ENCODE measurements around the gene GSTCD.
"Not testable (repeated sequence)": the region's sequence is repeated elsewhere in the genome, so short reads cannot be mapped to it uniquely, and the experiment has no call there.

Gene GSTCD

DNA sequence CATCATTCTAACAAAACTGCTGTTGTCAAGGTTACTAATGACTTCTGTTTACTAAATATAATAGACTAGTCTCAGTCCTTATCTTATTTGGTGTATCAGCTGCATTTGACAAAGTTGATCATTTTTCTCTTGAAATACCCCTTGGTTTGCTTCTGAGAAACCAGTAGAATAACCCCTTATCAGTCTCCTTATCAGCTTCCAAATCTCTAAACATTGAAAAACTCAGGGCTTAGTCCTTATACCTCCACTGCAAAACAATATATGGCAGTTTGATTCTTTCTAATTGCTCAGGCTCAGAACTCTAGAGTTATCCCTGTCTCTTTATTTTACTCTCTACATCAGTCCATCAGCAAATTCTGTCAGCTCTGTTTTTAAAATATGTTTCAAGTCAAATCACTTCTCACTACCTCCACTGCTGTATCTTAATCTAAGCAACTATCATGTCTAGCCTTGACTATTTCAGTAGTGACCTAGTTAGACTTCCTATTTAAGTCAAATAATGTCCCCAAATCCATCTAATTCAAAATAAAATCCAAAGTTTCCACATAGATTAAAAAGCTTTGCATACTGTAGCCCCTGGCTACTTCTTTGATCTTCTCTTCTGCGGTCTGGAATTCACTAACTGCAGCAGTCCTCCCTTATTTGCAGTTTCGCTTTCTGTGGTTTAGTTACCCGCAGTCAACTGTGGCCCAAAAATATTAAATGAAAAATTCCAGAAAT is 99.6 kb downstream of the GSTCD start:
- DNase-seq (ENCODE audit: low spot score) = no peak

DNA sequence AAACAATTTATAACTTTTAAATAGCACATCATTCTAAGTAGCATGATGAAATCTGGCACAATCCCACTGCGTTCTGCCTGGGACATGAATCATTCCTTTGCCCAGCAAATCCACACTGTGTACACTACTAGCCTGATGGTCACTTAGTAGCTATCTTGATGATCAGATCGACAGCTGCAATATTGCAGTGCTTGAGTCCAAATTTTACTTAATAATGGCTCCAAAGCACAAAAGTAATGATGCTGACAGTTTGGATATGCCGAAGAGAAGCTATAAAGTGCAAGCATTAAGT is 100.1 kb downstream of the GSTCD start:
- DNase-seq (ENCODE audit: low spot score) = no peak

- DNase-seq (ENCODE audit: low spot score) = no peak
Observed at GRCh38 chr4:105815701-105816100, 107.1 kb downstream of the GSTCD start.

DNA sequence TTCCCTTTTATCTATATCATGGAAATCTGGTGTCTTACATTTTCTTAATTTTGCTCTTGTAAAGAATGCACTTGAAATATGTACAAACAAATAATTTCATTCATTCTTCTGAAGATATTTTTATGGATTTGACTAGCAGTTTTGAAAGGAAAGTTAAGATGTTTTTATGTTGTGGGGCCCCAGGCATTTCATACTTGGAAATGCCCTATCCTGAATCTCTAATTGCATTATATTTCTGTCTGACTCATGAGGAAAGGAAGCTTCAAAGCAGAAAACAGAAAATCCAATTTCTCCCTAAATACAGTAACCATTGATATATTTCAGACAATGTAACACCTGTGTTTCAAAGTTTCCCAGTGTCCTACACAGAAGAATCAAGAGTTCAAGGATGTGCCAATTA is 113.5 kb downstream of the GSTCD start:
- DNase-seq (ENCODE audit: low spot score) = no peak

GRCh38 chr4:105828074-105828473 is 119.5 kb downstream of the GSTCD start:
- DNase-seq (ENCODE audit: low spot score) = no peak

DNA sequence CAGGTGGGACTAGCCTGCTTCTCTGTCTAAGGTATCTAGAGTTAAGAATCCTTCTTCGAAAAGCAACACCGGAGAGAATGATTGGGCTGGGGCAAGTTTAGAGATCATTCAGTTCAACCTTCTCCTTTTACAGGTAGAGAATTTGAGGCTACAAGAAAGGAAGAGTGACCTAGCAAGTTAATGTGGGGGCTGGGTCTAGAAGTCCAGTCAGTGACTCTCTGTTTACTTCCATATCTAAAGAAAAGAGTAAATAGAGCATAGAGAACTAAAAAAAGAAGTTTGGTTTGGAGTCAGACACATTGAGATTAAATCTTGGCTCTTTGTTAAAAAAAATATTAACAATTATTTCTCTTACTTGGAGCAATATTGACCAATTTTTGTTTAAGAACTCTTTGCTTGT is 122.6 kb downstream of the GSTCD start:
- no peak for DNase-seq (ENCODE audit: low spot score)

DNA sequence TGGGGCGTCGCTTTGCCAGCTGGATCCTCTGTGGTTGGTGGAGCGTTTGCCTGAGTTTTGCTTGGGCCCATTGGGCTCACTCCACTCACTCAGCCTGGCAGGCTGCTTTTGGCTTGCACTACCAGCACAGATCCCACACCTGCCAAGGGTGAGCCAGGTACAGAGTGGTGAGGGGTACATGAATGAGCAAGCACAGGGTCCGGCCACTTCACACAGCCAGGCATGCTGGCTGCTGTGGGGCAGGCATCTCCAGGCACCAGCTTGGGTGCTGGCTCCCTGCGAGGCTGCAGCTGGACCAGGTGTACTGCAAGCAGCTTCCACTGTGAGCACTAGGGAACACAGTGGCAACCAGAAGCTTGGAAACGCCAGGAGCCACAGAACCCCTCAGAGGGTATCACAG is 126.6 kb downstream of the GSTCD start:
- no peak for DNase-seq (ENCODE audit: low spot score)

DNA sequence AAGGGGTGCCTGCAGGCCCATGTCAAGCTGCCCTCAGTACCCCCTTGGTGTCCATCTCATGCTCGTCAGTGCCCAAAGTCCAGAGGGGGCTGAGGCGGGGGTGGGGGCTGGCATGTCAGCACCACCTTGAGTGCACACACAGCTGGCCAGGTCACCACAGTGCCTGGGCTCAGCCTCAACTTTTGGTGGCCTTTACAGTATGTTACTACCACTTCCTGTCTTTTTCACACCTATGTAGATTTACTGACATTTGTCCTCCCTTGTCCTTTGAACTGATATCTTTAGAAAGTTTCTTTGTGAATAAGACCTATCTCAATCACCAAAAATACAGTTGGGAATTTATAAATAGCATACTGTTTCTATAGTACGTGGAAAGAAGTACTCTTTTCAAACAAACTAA is 128.0 kb downstream of the GSTCD start:
- DNase-seq (ENCODE audit: low spot score) = no peak

DNA sequence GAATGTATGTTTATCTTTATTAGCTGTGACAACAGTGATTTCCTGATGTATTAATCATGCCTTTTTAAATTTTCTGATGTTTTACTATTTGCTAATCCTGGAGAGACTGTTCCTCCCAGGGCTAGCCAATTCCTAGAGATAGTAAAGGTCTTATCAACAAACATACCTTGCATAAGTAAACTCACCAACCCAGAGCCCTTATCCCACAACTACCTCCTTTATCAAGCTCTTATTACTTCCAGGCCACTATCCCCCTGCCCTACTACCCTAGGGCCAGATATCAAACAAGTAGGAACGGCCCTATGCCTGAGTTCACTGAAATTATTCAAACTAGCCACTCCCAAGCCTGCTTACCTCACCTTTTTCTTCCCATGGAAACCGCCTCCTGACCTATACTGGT is 128.5 kb downstream of the GSTCD start:
- DNase-seq (ENCODE audit: low spot score) = no peak

DNA sequence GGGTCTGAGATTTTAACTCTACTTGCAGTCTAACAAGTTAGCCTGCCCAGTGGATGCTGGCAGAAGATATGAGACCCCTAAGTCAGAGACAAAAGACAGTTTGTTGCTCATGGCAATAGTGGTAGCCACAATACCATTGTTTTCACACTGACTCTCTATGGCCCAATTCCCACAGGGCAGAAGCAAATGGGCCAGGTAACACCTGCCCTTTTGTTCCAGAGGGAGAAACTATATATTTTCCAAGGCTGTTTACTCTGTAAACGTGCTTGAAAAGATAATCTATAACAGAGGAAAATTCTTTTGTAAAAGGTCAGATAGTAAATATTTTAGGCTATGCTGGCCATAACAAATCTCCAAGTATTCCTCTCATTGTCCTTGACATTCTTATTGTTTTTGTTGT is 129.5 kb downstream of the GSTCD start:
- DNase-seq (ENCODE audit: low spot score) = no peak

GRCh38 chr4:105840426-105841174 is 132.0 kb downstream of the GSTCD start:
- DNase-seq (ENCODE audit: low spot score) = no peak

- no peak for DNase-seq (ENCODE audit: low spot score)
Observed at GRCh38 chr4:105843941-105844340, 135.4 kb downstream of the GSTCD start.

- DNase-seq (ENCODE audit: low spot score) = no peak
Observed at GRCh38 chr4:105845559-105845958, 137.0 kb downstream of the GSTCD start.

GRCh38 chr4:105848359-105848758 is 139.8 kb downstream of the GSTCD start:
- not testable (repeated sequence) for DNase-seq (ENCODE audit: low spot score)

GRCh38 chr4:105851196-105851595 is 142.6 kb downstream of the GSTCD start:
- no peak for DNase-seq (ENCODE audit: low spot score)

GRCh38 chr4:105852230-105852629 is 143.6 kb downstream of the GSTCD start:
- DNase-seq (ENCODE audit: low spot score) = not testable (repeated sequence)

GRCh38 chr4:105858466-105859040 is 150.0 kb downstream of the GSTCD start:
- DNase-seq (ENCODE audit: low spot score) = no peak

- no peak for DNase-seq (ENCODE audit: low spot score)
Observed at GRCh38 chr4:105859233-105859632, 150.6 kb downstream of the GSTCD start.

GRCh38 chr4:105870963-105871362 is 162.4 kb downstream of the GSTCD start:
- no peak for DNase-seq (ENCODE audit: low spot score)

GRCh38 chr4:105871997-105872396 is 163.4 kb downstream of the GSTCD start:
- DNase-seq (ENCODE audit: low spot score) = no peak

DNA sequence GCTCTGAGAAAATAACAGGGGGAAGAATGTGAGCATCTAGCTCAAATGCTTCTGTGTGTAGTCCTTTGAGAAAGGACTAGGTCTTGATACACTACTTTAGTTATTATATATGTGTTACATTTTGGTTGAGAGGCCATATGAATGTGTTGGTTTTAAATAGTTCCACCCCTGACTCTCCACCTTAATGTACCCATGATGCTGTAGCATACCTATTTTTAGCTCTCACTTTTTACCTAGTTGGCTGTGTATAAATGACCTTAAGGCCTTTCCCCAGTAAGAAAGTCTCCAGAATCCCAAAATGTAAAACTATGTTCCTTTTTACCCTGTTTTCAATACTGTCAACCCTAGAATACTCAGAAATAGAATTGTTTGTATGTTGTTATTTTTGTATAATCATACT is 166.6 kb downstream of the GSTCD start:
- DNase-seq (ENCODE audit: low spot score) = no peak

- DNase-seq (ENCODE audit: low spot score) = no peak
Observed at GRCh38 chr4:105878668-105879067, 170.1 kb downstream of the GSTCD start.

DNA sequence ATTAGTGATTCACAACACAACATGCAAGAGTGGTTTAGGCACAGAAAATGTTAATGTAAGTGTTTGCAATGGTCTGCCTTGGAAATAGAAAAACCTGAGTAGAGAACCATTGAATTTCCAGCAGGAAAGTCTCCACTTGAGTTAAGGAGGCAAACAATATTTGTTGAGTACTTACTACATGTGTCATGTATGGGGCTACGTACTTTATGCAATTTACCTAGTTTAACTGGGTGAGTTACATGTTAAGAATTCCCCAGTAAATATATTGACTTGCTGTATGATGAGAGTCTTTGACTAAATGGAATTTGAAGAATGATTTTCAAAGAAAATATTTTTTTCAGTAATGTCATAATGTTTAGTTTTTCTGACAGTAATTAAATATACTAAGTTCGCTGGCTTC is 178.9 kb downstream of the GSTCD start:
- DNase-seq (ENCODE audit: low spot score) = no peak

All from activated CD4-positive, alpha-beta T cell treated with anti-CD3 and anti-CD28 coated beads, Interleukin-2, Interleukin-4, amounts not matched to agents 100 ng/mL and 50 ng/mL, durations not matched to agents 16 hours and 8 hours (primary cell).